Adipocyte (in vitro differentiated cells): Measurements from ENCODE around the gene ITGAX.
"Not testable (repeated sequence)": the region's sequence is repeated elsewhere in the genome, so short reads cannot be mapped to it uniquely, and the experiment has no call there.

Source experiments
- DNase-seq: peaks from one replicate; pipeline ENCODE4 v3.0.0-alpha.2; 2015; ENCODE audit warnings: low read depth
- H3K27me3 ChIP-seq: replicated peaks from 2 replicates; pipeline ENCODE4 v1.7.0; 2013; ENCODE audit warnings: mild to moderate bottlenecking, low read length, moderate library complexity; ENCODE audit not compliant: control insufficient read depth, insufficient read depth
- H3K36me3 ChIP-seq: 2 replicates; pipeline ENCODE4 v1.7.0; 2013; ENCODE audit warnings: low read length, mild to moderate bottlenecking, moderate library complexity; ENCODE audit not compliant: control insufficient read depth, insufficient read depth, severe bottlenecking
- H3K4me1 ChIP-seq: 2 replicates; pipeline ENCODE4 v1.7.0; 2013; ENCODE audit warnings: mild to moderate bottlenecking, low read length, moderate library complexity; ENCODE audit not compliant: control insufficient read depth, insufficient read depth
- H3K4me3 ChIP-seq: 2 replicates; pipeline ENCODE4 v1.7.0; 2013; ENCODE audit warnings: mild to moderate bottlenecking, low read length, moderate library complexity
- H3K9ac ChIP-seq: 2 replicates; pipeline ENCODE4 v1.7.0; 2013; ENCODE audit warnings: mild to moderate bottlenecking, low read length, moderate library complexity
- H3K9me3 ChIP-seq: 2 replicates; pipeline ENCODE4 v1.7.0; 2013; ENCODE audit warnings: mild to moderate bottlenecking, low read length, moderate library complexity; ENCODE audit not compliant: control insufficient read depth

Gene ITGAX

DNA sequence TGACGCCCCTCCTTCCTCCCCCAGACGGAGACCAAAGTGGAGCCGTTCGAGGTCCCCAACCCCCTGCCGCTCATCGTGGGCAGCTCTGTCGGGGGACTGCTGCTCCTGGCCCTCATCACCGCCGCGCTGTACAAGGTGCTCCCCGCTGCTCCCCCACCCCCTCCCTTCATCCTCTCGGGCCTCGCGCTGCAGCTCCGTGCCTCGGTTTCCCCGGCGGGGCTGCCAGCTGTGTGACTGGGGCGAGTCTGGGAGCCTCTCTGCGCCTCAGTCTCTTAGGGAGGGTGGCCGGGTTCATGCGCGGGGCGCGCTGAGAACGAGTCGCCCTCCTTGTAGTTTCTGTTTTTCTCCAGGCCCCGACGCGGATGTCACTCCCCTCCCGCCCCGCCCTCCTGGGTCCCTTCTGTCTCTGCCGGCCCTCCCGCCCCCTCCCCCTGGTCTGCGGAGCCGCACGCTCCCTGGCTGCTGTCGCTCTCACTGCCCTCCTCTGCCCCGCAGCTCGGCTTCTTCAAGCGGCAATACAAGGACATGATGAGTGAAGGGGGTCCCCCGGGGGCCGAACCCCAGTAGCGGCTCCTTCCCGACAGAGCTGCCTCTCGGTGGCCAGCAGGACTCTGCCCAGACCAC, 23.7 kb upstream of the ITGAX start:
- Histone ChIP-seq H3K27me3 (peaks cover 54% of the 10 kb centered on the region), H3K9ac (no peak overlapping the region), H3K9me3 (peaks cover 5% of the 10 kb centered on the region), H3K4me1 (no peaks in the 10 kb centered on the region), H3K36me3 (no peaks in the 10 kb centered on the region), H3K4me3 (no peak overlapping the region)
- peak; percentile 10 for DNase-seq

GRCh38 chr16:31331807-31332301, 23.1 kb upstream of the ITGAX start:
- no peak for DNase-seq
- Histone ChIP-seq H3K4me1 (no peaks in the 10 kb centered on the region), H3K9ac (no peak overlapping the region), H3K36me3 (no peaks in the 10 kb centered on the region), H3K4me3 (no peak overlapping the region), H3K27me3 (peaks cover 60% of the 10 kb centered on the region), H3K9me3 (peaks cover 5% of the 10 kb centered on the region)

- no peak for DNase-seq
- H3K36me3 ChIP-seq = no peaks in the 10 kb centered on the region
- H3K9me3 ChIP-seq = peaks cover 5% of the 10 kb centered on the region
- no peaks in the 10 kb centered on the region for H3K4me1 ChIP-seq
- no peak overlapping the region for H3K9ac ChIP-seq
- H3K27me3 ChIP-seq = peaks cover 65% of the 10 kb centered on the region
- no peak overlapping the region for H3K4me3 ChIP-seq
Measured at GRCh38 chr16:31332544-31332943, 22.4 kb upstream of the ITGAX start.

- H3K4me3 ChIP-seq = no peak overlapping the region
- no peak for DNase-seq
- peaks cover 5% of the 10 kb centered on the region for H3K9me3 ChIP-seq
- peaks cover 57% of the 10 kb centered on the region for H3K27me3 ChIP-seq
- H3K36me3 ChIP-seq = no peaks in the 10 kb centered on the region
- H3K4me1 ChIP-seq = no peaks in the 10 kb centered on the region
- H3K9ac ChIP-seq = no peak overlapping the region
Measured at GRCh38 chr16:31333686-31334649, 21.0 kb upstream of the ITGAX start.

DNA sequence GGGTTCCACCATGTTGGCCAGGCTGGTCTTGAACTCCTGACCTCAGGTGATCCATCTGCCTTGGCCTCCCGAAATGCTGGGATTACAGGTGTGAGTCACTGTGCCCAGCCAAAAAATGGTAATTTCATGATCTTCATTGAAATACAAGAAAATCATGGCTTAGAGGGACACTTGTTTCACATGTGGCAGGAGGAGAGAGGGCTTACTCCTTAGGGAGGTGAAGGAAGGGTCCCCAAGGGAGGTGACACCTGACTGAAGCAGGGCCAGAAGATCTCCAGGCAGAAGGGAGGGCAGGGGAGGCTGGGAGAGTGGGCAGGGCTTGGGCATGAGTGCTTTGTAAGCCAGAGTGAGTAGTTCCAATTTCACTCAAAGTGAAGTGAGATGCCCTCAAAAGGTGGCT, 20.0 kb upstream of the ITGAX start:
- Histone ChIP-seq H3K27me3 (peaks cover 48% of the 10 kb centered on the region), H3K4me1 (no peaks in the 10 kb centered on the region), H3K36me3 (no peaks in the 10 kb centered on the region), H3K9me3 (peaks cover 5% of the 10 kb centered on the region), H3K9ac (no peak overlapping the region), H3K4me3 (no peak overlapping the region)
- no peak for DNase-seq

- Histone ChIP-seq H3K36me3 (no peaks in the 10 kb centered on the region), H3K4me3 (no peak overlapping the region), H3K4me1 (no peaks in the 10 kb centered on the region), H3K9ac (no peak overlapping the region), H3K9me3 (peaks cover 5% of the 10 kb centered on the region), H3K27me3 (peaks cover 43% of the 10 kb centered on the region)
- DNase-seq = no peak
Measured at GRCh38 chr16:31335431-31335830, 19.5 kb upstream of the ITGAX start.

DNA sequence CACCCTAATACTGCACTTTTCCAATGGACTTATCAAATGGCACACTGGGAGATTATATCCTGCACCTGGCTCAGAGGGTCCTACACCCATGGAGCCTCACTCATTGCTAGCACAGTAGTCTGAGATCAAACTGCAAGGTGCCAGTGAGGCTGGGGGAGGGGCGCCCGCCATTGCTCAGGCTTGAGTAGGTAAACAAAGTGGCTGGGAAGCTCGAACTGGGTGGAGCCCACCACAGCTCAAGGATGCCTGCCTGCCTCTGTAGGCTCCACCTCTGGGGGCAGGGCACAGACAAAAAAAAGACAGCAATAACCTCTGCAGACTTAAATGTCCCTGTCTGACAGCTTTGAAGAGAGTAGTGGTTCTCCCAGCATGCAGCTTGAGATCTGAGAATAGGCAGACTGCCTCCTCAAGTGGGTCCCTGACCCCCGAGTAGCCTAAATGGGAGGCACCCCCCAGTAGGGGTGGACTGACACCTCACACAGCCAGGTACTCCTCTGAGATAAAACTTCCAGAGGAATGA, 16.8 kb upstream of the ITGAX start:
- H3K36me3 ChIP-seq, DNase-seq, H3K9ac ChIP-seq, H3K9me3 ChIP-seq, H3K4me3 ChIP-seq, H3K4me1 ChIP-seq: not testable (repeated sequence)
- H3K27me3 ChIP-seq = peaks cover 27% of the 10 kb centered on the region

DNA sequence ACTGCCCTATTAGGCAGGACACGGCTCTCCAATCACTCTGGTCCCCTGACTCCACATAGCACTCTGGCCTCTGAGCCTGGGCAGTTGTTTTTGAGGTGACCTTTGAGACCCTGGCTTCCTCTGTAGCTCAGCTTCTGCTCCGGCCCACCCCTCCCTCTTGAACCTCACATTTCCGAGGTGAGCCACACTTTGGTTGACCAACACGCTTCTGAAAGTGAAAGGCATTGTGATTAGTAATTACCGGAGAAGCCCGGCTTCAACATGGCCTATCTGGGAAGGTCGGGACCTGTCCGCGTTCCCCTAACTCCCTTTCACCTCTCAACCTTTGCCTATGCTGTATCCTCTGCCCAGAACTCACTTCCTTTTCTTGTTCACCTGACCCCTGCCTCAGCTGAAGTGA, 10.3 kb upstream of the ITGAX start:
- no peak overlapping the region for H3K4me3 ChIP-seq
- peaks cover 3% of the 10 kb centered on the region for H3K27me3 ChIP-seq
- DNase-seq = no peak
- H3K36me3 ChIP-seq = no peaks in the 10 kb centered on the region
- no peaks in the 10 kb centered on the region for H3K9me3 ChIP-seq
- H3K4me1 ChIP-seq = no peaks in the 10 kb centered on the region
- H3K9ac ChIP-seq = no peak overlapping the region

DNA sequence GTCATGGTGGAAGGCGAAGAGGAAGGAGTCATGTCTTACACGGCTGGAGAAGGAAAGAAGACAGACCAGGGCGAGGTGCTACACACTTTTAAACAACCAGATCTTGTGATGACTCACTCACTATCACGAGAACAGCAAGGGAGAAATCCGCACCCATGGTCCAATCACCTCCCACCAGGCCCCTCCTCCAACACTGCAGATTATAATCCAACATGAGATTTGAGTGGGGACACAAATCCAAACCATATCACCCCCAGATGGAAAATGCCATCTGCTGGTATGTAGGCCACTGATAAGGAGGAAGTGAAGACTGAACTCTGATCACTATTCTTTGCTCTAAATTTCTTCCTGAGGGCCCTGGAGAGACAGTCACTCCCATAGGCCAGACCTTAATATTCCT, 7.5 kb upstream of the ITGAX start:
- no peak overlapping the region for H3K9ac ChIP-seq
- H3K4me1 ChIP-seq = no peaks in the 10 kb centered on the region
- DNase-seq = no peak
- no peaks in the 10 kb centered on the region for H3K9me3 ChIP-seq
- H3K27me3 ChIP-seq = peaks cover 9% of the 10 kb centered on the region
- H3K36me3 ChIP-seq = no peaks in the 10 kb centered on the region
- H3K4me3 ChIP-seq = no peak overlapping the region

- Histone ChIP-seq H3K27me3 (peaks cover 9% of the 10 kb centered on the region), H3K36me3 (no peaks in the 10 kb centered on the region), H3K9me3 (no peaks in the 10 kb centered on the region), H3K4me1 (no peaks in the 10 kb centered on the region), H3K4me3 (no peak overlapping the region), H3K9ac (no peak overlapping the region)
- no peak for DNase-seq
Measured at GRCh38 chr16:31348579-31348978, 6.4 kb upstream of the ITGAX start.

- no peaks in the 10 kb centered on the region for H3K9me3 ChIP-seq
- no peaks in the 10 kb centered on the region for H3K4me1 ChIP-seq
- H3K4me3 ChIP-seq = no peak overlapping the region
- peaks cover 9% of the 10 kb centered on the region for H3K27me3 ChIP-seq
- no peaks in the 10 kb centered on the region for H3K36me3 ChIP-seq
- no peak overlapping the region for H3K9ac ChIP-seq
- no peak for DNase-seq
Measured at GRCh38 chr16:31350275-31351005, 4.5 kb upstream of the ITGAX start.
